ENCODE data around the gene ZNF106.

- no peak for TF ChIP-seq CTCF (IDR thresholded peaks at IDR 0.05)
- TF ChIP-seq POLR2A (IDR thresholded peaks at IDR 0.05) = no peak
These were observed 82.8 kb downstream of the ZNF106 start for GRCh38 chr15:42408178-42408577.

Data from right lobe of liver (tissue), 4 donors.